BJ (cell line): ENCODE measurements around the gene TCF3. TPM values are rescaled to one million over a fixed set of nuclear protein-coding genes. Genes with fewer than 3 reads are reported as not detected.

Source experiments
- CTCF ChIA-PET: fragments of 350-600 bp; formaldehyde crosslinking; extraction: SDS; loops from one replicate; lab custom pipeline; 2021; ENCODE audit warnings: antibody characterized with exemption, inconsistent platforms; lab: Yijun Ruan, JAX
- POLR2A ChIA-PET: fragments of 300-600 bp; sonication (Branson Sonifier 250); formaldehyde crosslinking; extraction: SDS; loops from one replicate; lab custom pipeline; 2021; ENCODE audit warnings: antibody characterized with exemption; lab: Charles Lee
- DNase-seq: peaks from one replicate; pipeline ENCODE4 v3.0.0-alpha.2; 2011; ENCODE audit warnings: low read depth
- H3K27me3 ChIP-seq: 2 replicates; pipeline ENCODE4 v1.6.0; 2011; ENCODE audit warnings: low read length; ENCODE audit not compliant: control insufficient read depth, insufficient read depth
- H3K36me3 ChIP-seq: 2 replicates; pipeline ENCODE4 v1.5.1; 2011; ENCODE audit warnings: low read length; ENCODE audit not compliant: control insufficient read depth, insufficient read depth
- H3K4me3 ChIP-seq: 2 replicates; pipeline ENCODE4 v1.5.1; 2011; ENCODE audit warnings: low read depth, mild to moderate bottlenecking, control low read depth, low read length
- polyA plus RNA-seq: library from polyadenylated mRNA; depleted of rRNA; stranded (reverse); fragments of >200 nt; gene quantifications from 2 replicates; pipeline ENCODE4 v1.2.3, GENCODE V29; 2011
- TF ChIP-seq, protein P1 (sequence below): IDR thresholded peaks from 2 replicates; pipeline ENCODE4 v1.5.1; 2011; ENCODE audit warnings: low read depth, mild to moderate bottlenecking, control low read depth, inconsistent platforms, low read length, moderate library complexity; ENCODE audit not compliant: insufficient read depth

TCF3 gene
- polyA plus RNA-seq, 1 experiment: 49.8 TPM

DNA sequence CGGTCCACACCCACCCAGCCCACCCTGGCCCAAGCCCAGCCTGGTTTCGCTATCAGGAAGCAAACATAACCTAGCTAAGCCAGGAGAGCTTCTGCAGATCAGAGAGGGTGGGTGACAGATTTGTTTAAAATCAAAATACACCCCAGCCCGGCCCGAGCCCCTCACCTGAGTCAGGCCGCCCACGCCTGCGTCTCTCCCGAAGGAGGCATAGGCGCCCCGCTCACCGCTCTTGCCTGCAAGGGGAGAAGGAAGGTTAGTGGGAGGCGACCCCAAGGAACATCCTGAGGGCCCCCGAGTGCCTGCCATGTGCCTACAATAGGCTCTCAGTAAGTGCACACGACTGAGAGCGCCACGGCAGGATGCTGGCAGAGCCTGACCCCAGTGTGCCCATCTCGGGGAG is 25.2 kb downstream of the TCF3 start:
- POLR2A ChIA-PET: no interaction called here
- H3K36me3 ChIP-seq: peaks cover 32% of the 10 kb centered on the region
- H3K4me3 ChIP-seq: no peak overlapping the region
- TF ChIP-seq, protein P1, sequence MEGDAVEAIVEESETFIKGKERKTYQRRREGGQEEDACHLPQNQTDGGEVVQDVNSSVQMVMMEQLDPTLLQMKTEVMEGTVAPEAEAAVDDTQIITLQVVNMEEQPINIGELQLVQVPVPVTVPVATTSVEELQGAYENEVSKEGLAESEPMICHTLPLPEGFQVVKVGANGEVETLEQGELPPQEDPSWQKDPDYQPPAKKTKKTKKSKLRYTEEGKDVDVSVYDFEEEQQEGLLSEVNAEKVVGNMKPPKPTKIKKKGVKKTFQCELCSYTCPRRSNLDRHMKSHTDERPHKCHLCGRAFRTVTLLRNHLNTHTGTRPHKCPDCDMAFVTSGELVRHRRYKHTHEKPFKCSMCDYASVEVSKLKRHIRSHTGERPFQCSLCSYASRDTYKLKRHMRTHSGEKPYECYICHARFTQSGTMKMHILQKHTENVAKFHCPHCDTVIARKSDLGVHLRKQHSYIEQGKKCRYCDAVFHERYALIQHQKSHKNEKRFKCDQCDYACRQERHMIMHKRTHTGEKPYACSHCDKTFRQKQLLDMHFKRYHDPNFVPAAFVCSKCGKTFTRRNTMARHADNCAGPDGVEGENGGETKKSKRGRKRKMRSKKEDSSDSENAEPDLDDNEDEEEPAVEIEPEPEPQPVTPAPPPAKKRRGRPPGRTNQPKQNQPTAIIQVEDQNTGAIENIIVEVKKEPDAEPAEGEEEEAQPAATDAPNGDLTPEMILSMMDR: no peak
- no peaks in the 10 kb centered on the region for H3K27me3 ChIP-seq
- CTCF ChIA-PET: no interaction called here
- no peak for DNase-seq

DNA sequence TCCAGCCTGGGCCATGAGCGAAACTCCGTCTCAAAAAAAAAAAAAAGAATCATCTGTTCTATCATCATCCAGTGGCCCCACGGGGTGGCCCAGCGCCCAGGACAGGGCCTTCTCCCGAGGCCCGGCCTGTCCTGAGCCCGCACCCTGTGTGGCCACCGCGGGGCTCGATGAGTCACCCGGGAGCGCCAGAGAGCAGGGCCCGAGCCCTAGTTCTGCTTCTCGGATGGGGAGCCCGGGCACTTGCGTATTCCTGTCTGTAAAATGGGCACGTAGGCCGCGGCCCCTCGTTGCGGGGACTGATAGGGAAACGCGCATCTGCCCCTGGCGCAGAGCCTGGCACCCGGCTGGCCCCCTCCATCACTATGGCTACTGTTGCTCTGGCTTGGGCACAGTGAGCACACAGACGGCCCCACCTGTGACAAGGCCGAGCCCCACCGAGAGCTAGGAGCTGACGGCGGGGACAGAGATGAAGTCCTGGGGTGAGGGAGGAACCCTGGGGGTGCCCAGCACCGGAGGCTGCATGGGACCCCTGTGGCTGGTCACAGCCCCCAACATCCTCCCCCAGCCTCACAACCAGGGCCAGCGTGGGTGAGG is 25.9 kb downstream of the TCF3 start:
- ChIA-PET POLR2A (no interaction called here), CTCF (no interaction called here)
- no peak for DNase-seq
- Histone ChIP-seq H3K4me3 (no peak overlapping the region), H3K36me3 (peaks cover 32% of the 10 kb centered on the region), H3K27me3 (no peaks in the 10 kb centered on the region)
- TF ChIP-seq, protein P1: no peak

DNA sequence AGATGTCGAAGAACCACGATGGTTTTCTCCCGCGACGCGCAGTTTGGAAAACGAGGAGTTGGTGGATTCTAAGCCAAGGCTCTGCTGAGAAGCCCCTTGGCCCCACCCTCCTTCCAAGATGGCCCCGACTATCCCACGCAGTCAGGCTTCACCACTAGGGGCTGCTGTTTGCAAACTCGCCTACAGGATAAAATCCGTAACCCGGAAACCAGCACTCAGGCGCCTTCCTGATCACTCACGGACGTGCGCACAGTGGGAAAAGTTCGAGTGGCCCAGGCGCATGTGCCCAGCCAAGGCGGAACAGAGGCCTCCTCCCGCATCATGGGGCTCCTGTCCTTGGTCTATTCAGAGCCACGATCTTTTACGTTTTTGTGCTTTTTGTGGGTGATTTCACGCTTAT is 28.0 kb downstream of the TCF3 start:
- Histone ChIP-seq H3K4me3 (no peak overlapping the region), H3K36me3 (peaks cover 33% of the 10 kb centered on the region), H3K27me3 (no peaks in the 10 kb centered on the region)
- CTCF ChIA-PET: interaction anchor here (1.0 kb wide), 1 partner anchor 15 kb away, joined by 3 read pairs; no protein-coding TSS in a partner anchor
- TF ChIP-seq, protein P1: peak; percentile 75
- no peak for DNase-seq
- POLR2A ChIA-PET: no interaction called here

DNA sequence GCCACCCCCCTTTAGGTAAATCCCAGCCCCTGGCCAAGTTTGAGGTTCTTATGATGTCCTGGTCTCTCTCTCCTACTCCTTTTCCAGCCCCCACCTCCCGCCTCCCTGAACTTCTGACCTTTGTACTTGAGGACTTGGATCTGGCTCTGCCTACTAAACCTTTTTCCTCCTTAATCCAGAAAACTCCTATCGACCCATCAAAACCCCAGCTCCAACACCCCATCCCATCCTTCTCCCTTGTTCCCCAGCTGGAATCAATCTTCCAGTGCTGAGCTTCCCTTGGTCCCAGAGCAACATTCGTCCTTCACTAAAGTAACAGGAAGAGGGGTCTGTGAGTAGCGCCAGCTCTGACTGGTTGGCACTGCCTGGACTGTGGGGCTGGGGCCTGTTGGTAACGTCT is 29.9 kb downstream of the TCF3 start:
- Histone ChIP-seq H3K27me3 (no peaks in the 10 kb centered on the region), H3K4me3 (no peak overlapping the region), H3K36me3 (peaks cover 38% of the 10 kb centered on the region)
- ChIA-PET POLR2A (no interaction called here), CTCF (no interaction called here)
- TF ChIP-seq, protein P1: no peak
- DNase-seq: no peak

DNA sequence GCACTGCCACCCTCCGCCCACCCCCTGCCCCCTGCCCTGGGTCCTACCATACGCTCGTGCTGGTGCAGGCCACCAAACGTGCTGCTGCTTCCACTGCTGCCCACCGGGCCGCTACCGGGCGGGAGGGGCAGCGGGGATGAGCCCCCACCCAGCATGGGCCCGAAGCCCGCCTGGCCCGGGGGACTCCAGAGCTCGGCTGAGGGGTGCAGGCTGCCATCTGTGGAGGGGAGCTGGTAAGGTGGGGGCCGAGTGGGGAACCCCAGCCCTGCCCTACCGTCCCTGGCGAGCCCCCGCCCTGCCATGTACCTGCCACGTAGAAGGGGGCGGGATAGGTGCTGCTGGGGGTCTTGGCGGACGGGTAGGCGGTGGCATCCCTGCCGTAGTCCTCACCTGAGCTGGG is 30.4 kb downstream of the TCF3 start:
- ChIA-PET CTCF (no interaction called here), POLR2A (no interaction called here)
- Histone ChIP-seq H3K27me3 (no peaks in the 10 kb centered on the region), H3K36me3 (peaks cover 41% of the 10 kb centered on the region), H3K4me3 (no peak overlapping the region)
- DNase-seq: no peak
- TF ChIP-seq, protein P1: no peak
